Activated T-helper 17 cell treated with anti-CD3 and anti-CD28 coated beads, Interleukin-2, amount 50 U/mL, for 72 hours (primary cell): ENCODE measurements around the gene PDE9A. TPM values are rescaled to one million over a fixed set of nuclear protein-coding genes. Genes with fewer than 3 reads are reported as not detected.
"Not testable (repeated sequence)": the region's sequence is repeated elsewhere in the genome, so short reads cannot be mapped to it uniquely, and the experiment has no call there.

Experiments
- ATAC-seq: fragments of 150-1000 bp; cut with Tn5 transposase; replicated peaks from 2 replicates; pipeline ENCODE4 v1.10.0; 2021; ENCODE audit warnings: mild to moderate bottlenecking, moderate library complexity
- H3K27ac Mint-ChIP-seq: one replicate; pipeline ENCODE4 v1.8.0; 2022; ENCODE audit warnings: mixed read lengths
- H3K27me3 Mint-ChIP-seq: one replicate; pipeline ENCODE4 v1.8.0; 2022; ENCODE audit warnings: mixed read lengths
- H3K36me3 Mint-ChIP-seq: one replicate; pipeline ENCODE4 v1.8.0; 2022; ENCODE audit warnings: low read depth, mild to moderate bottlenecking, mixed read lengths
- H3K4me1 Mint-ChIP-seq: one replicate; pipeline ENCODE4 v1.8.0; 2022; ENCODE audit warnings: mixed read lengths
- H3K4me3 Mint-ChIP-seq: one replicate; pipeline ENCODE4 v1.8.0; 2022; ENCODE audit warnings: mild to moderate bottlenecking, mixed read lengths
- H3K9me3 Mint-ChIP-seq: one replicate; pipeline ENCODE4 v1.8.0; 2022; ENCODE audit warnings: mixed read lengths
- total RNA-seq, 2 donors: library from RNA; stranded (reverse); gene quantifications; one replicate each; pipeline ENCODE4 v1.2.3, GENCODE V29; 2022

The PDE9A gene
- total RNA-seq, 2 donors from 2014 or later, result 0.95 to 6.9 TPM

DNA sequence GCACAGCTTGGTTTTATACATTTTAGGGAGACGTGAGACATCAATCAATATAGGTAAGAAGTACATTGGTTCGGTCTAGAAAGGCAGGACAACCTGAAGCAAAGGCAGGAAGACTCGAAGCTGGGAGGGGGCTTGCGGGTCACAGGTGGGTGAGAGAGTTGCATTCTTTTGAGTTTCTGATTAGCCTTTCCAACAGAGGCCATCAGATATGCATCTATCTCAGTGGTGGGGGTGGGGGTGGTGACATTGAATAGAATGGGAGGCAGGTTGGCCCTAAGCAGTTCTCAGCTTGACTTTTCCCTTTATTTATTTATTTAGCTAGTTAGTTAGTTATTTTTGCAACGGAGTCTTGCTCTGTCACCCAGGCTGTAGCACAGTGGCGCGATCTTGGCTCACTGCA lies 140.4 kb downstream of the PDE9A start:
- Mint-ChIP-seq H3K36me3 (no peaks in the 10 kb centered on the region), H3K27ac (no peak overlapping the region), H3K27me3 (no peaks in the 10 kb centered on the region), H3K4me3 (no peak overlapping the region), H3K9me3 (no peaks in the 10 kb centered on the region), H3K4me1 (no peaks in the 10 kb centered on the region)
- no peak for ATAC-seq

DNA sequence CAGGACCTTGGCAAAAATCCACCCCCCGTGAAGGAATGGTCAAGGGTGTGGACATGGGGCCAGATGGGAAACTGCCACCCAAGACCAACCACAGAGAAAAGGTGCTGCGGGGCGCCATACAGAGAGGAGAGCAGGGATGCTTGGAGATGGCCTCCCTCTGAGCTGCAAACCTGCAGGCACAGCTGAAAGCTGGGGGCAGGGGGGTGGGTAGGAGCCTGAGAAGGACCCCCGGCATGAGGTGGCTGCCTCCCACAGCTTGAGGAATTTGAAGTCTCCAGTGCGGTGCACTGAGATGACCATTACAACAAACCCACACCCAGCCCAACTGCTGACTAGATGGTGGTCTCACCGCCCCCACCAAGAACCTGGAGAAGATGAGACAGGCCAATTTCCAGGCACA lies 141.1 kb downstream of the PDE9A start:
- H3K4me1 Mint-ChIP-seq, result peaks cover 3% of the 10 kb centered on the region

DNA sequence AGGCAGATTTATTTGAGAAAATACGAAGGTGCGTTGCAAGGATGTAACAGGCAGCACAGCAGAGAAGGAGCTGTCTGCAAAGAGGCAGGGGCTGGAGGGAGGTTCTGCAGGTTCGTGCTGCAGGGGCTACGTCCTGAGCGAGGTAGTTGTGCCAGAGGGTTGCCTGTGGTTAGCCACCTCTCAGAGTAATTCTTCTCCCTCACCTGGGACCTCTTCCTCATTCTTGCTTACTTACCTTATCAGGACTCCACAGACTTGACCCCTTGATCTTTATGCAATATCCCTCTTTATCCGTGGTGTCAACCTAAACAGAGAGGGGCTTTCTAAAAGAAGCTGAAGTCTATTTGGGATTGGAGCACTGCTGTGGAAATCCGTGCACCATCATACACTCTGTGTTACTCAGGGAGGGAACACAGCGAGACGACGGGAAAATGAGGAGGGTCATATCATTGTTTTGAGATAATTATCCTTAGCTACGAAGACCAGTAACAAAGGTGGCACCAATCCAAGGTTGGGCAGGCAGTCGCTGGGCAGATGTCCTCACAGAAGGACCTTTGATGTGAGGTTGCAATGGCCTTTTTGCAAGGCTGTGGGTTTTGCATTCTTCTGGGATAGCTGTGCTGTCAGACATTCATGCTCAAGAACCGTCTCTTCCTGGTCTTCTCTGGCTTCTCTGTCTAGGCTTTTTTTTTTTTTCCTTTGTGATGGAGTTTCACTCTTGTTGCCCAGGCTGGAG lies 143.1 kb downstream of the PDE9A start:
- Mint-ChIP-seq H3K27ac (no peak overlapping the region), H3K9me3 (no peaks in the 10 kb centered on the region)

More for the DNA sequence above, 141.1 kb downstream of the PDE9A start:
- no peak overlapping the region for H3K4me3 Mint-ChIP-seq
- no peaks in the 10 kb centered on the region for H3K36me3 Mint-ChIP-seq
- no peaks in the 10 kb centered on the region for H3K27me3 Mint-ChIP-seq
- no peak for ATAC-seq
- H3K9me3 Mint-ChIP-seq, result no peaks in the 10 kb centered on the region
- H3K27ac Mint-ChIP-seq, result no peak overlapping the region

DNA sequence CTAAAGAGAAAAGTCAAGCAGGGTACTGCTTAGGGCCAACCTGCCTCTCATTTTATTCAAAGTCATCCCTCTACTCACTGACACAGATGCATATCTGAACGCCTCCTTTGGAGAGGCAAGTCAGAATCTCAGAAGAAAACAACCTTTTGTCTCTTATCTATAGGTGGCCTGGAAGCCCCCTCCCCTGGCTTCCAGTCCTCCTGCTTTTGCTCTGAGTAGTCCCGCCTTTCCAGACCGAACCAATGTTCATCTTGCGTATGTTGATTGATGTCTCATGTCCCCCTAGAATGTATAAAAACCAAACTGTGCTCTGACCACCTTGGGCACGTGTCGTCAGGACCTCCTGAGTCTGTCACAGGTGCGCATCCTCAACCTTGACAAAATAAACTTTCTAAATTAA lies 144.1 kb downstream of the PDE9A start:
- H3K4me3 Mint-ChIP-seq, result no peak overlapping the region
- H3K27ac Mint-ChIP-seq, result no peak overlapping the region
- no peaks in the 10 kb centered on the region for H3K36me3 Mint-ChIP-seq
- no peaks in the 10 kb centered on the region for H3K27me3 Mint-ChIP-seq
- ATAC-seq, result no peak
- H3K4me1 Mint-ChIP-seq, result peaks cover 6% of the 10 kb centered on the region
- no peaks in the 10 kb centered on the region for H3K9me3 Mint-ChIP-seq

More for the DNA sequence above, 143.1 kb downstream of the PDE9A start:
- peaks cover 6% of the 10 kb centered on the region for H3K4me1 Mint-ChIP-seq
- H3K36me3 Mint-ChIP-seq, result no peaks in the 10 kb centered on the region
- H3K4me3 Mint-ChIP-seq, result no peak overlapping the region
- H3K27me3 Mint-ChIP-seq, result no peaks in the 10 kb centered on the region
- no peak for ATAC-seq

DNA sequence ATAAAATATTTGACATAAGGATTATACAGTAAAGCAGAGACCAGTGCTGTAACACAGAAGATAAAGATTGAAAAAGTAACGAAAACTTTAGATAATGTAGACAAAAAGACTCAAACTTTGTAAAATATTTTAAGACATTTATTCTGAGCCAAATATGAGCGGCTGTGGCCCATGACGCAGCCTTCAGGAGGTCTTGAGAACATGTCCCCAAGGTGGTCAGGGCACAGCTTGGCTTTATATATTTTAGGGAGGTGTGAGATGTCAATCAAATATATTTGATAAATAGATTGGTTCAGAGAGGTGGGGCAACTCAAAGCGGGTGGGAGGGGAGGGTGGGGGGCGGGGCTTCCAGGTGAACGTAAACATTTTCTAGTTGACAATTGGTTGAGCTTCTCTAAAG lies 144.7 kb downstream of the PDE9A start:
- H3K4me3 Mint-ChIP-seq, result no peak overlapping the region
- H3K36me3 Mint-ChIP-seq, result no peaks in the 10 kb centered on the region
- no peaks in the 10 kb centered on the region for H3K27me3 Mint-ChIP-seq
- no peak for ATAC-seq
- H3K9me3 Mint-ChIP-seq, result no peaks in the 10 kb centered on the region
- no peak overlapping the region for H3K27ac Mint-ChIP-seq
- peaks cover 6% of the 10 kb centered on the region for H3K4me1 Mint-ChIP-seq

DNA sequence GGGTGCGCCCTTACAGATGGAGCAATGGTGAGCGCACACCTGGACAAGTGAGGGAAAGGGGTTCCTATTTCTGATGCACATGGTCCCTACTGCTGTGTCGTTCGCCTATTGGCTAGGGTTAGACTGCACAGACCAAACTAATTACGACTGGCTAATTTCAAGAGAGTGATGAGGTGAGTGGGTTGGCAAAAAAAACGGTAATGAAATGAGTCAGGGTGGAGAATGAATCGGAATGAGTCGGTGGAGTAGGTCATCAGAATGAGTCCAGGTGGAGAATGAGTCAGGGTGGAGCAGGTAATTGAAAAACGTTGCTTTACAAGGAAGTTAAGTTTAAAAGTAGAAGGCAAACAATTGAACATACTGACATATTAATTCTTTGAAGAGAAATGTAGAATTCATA lies 146.1 kb downstream of the PDE9A start:
- H3K27me3 Mint-ChIP-seq, result no peaks in the 10 kb centered on the region
- H3K9me3 Mint-ChIP-seq, result no peaks in the 10 kb centered on the region
- H3K27ac Mint-ChIP-seq, result peak overlapping the region; percentile 37
- peak; percentile 100 for ATAC-seq
- peaks cover 6% of the 10 kb centered on the region for H3K4me1 Mint-ChIP-seq
- H3K4me3 Mint-ChIP-seq, result peak overlapping the region; percentile 4
- no peaks in the 10 kb centered on the region for H3K36me3 Mint-ChIP-seq

DNA sequence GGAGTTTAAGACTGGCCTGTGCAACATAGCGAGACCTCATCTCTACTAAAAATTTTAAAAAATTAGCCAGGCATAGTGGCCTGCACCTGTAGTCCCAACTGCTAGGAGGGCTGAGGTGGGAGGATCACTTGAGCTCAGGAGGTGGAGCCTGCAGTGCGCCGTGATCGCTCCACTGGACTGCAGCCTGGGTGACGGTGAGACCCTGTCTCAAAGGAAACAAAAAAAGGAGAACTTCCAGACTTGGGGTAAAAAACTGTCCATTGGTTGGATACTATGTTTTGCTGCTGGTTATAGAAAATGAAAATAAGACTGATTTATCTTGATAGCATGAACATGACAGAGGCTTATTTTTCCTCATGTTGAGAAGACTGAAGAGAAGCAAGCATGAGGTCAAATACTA lies 146.5 kb downstream of the PDE9A start:
- H3K4me1 Mint-ChIP-seq, result peaks cover 6% of the 10 kb centered on the region
- H3K36me3 Mint-ChIP-seq, result no peaks in the 10 kb centered on the region
- no peak for ATAC-seq
- H3K27ac Mint-ChIP-seq, result peak overlapping the region; percentile 37
- peak overlapping the region; percentile 4 for H3K4me3 Mint-ChIP-seq
- no peaks in the 10 kb centered on the region for H3K9me3 Mint-ChIP-seq
- H3K27me3 Mint-ChIP-seq, result no peaks in the 10 kb centered on the region

DNA sequence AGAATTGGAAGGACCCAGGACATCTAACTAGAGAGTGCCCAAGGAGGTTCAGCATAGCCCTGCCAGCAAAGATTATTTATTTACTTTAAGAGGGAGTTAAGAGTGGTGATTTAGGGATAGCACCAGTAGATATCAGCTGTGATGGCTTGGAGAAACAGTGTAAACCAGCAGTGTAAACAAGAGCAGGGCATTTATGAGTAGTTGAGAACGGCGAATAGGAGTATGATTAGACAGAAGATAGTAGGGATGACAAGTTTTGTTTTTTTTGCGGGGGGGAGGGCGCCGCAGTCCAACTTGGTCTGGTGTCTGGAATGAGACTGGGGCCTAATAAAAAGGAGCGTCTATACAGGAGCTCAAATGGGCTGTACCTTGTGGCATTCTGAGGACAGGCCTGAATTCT lies 148.2 kb downstream of the PDE9A start:
- ATAC-seq, H3K4me3 Mint-ChIP-seq, H3K27ac Mint-ChIP-seq, H3K4me1 Mint-ChIP-seq, H3K27me3 Mint-ChIP-seq, H3K36me3 Mint-ChIP-seq, H3K9me3 Mint-ChIP-seq: not testable (repeated sequence)

DNA sequence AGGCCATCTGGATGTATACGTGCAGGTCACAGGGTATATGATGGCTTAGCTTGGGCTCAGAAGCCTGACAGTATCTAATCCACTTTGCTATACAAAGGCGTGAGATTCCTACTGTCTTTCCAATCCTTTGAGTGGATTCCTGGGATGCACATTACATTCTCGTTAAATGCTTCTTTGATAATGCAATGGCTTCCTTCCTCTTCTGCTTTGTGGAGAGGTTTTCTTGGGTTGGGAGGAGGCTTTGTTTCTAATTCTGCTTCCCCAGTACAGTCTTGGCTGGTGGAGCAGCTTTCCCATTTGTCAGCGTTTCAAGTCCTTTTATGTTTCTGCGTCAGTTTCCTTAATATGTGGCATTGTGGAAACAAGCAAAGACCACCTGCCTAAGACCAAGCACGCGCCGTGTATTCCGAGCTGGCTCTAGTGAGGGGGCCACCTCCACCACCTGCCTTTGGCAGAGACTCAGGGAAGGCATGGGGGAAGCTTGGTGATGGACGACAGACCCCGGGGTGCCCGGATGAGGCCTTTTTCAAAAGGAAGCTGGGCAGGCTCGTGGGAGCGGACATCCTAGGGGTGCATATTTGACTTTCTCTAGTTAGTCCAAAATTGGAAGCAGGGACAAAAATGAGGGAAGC lies 153.2 kb downstream of the PDE9A start:
- no peak overlapping the region for H3K4me3 Mint-ChIP-seq
- no peaks in the 10 kb centered on the region for H3K36me3 Mint-ChIP-seq
- ATAC-seq, result no peak
- no peaks in the 10 kb centered on the region for H3K4me1 Mint-ChIP-seq
- no peak overlapping the region for H3K27ac Mint-ChIP-seq
- peaks cover 4% of the 10 kb centered on the region for H3K27me3 Mint-ChIP-seq
- no peaks in the 10 kb centered on the region for H3K9me3 Mint-ChIP-seq

DNA sequence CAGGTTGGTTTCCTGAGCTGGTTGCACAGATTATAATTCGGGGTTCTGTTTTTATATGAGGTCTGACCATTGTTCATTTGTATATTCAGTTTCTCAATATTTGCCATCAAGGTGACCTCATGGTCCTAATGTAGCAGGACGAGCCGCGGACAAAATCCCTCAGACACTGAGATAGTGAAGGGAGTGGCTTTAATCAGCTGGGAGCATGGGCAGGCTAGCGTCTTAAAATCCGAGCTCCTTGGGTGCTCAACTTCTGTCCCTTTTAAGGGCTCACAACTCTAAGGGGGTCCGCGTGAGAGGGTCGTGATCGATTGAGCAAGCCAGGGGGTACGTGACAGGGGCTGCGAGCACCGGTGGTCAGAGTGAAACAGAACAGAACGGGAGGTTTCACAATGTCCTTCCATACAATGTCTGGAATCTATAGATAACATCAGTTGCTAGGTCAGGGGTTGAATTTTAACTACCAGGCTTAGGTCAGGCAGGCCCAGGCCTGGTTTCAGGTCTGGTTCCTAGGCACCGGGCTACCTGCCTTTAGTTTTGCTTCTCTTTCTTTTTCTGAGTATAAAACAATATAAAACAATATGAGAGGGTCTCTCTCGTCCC lies 154.0 kb downstream of the PDE9A start:
- H3K27ac Mint-ChIP-seq, H3K27me3 Mint-ChIP-seq, H3K4me1 Mint-ChIP-seq, ATAC-seq, H3K36me3 Mint-ChIP-seq, H3K4me3 Mint-ChIP-seq, H3K9me3 Mint-ChIP-seq: not testable (repeated sequence)

DNA sequence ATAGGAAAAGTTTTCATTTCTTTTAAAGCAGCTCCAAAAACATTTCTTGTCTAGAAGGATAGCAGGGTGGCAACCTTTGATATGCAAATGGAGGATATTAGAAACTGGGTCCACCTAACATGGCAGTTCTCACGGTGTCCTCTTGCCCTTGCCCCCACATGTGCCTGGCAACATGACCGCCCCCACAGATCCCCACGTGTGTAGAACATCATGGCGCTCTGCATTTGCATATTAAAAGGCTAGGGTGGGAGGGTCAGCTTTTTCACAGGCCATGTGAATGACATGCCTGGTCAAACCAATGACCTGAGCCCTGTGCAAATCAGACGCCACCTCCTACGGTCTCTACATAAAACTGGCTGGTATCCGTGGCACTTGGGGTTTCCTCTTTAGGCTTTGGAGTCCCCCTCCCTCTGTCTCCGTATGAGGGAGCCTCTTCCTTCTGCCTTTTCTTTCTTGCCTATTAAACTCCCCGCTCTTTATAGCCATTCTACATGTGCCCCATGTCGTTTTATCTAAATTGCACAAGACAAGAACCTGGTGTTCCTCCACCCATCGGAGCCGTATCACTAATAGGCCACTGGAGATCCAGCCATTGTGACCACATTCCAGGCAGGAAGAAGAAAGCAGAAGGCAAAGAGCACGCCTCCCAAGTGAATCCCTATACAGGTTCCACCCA lies 154.7 kb downstream of the PDE9A start:
- H3K27me3 Mint-ChIP-seq, result peaks cover 4% of the 10 kb centered on the region
- H3K27ac Mint-ChIP-seq, result no peak overlapping the region
- H3K4me3 Mint-ChIP-seq, result no peak overlapping the region
- H3K4me1 Mint-ChIP-seq, result no peaks in the 10 kb centered on the region
- H3K9me3 Mint-ChIP-seq, result no peaks in the 10 kb centered on the region
- ATAC-seq, result no peak
- H3K36me3 Mint-ChIP-seq, result no peaks in the 10 kb centered on the region

DNA sequence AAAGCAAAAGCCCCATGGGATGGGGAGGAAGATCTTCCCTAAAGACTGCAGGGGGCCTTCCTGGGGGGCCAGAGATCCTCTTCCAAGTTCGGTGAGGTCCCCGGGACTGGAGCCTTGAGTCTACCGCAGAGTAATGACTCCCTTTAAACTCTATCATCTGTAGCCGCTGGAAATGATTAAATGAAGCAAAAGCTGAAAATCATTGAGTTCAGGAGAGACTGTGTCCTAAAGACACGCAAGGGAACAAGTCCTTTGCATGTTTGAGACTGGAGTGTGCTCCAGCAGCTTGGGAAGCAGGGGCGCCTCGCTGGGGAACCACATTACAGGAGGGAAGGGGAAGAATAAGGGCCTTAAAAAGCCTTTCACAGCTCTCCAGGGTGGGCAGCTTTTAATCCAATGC lies 155.8 kb downstream of the PDE9A start:
- Mint-ChIP-seq H3K27me3 (peaks cover 4% of the 10 kb centered on the region), H3K36me3 (no peaks in the 10 kb centered on the region), H3K4me1 (no peaks in the 10 kb centered on the region), H3K4me3 (no peak overlapping the region), H3K9me3 (no peaks in the 10 kb centered on the region), H3K27ac (no peak overlapping the region)
- ATAC-seq, result no peak

DNA sequence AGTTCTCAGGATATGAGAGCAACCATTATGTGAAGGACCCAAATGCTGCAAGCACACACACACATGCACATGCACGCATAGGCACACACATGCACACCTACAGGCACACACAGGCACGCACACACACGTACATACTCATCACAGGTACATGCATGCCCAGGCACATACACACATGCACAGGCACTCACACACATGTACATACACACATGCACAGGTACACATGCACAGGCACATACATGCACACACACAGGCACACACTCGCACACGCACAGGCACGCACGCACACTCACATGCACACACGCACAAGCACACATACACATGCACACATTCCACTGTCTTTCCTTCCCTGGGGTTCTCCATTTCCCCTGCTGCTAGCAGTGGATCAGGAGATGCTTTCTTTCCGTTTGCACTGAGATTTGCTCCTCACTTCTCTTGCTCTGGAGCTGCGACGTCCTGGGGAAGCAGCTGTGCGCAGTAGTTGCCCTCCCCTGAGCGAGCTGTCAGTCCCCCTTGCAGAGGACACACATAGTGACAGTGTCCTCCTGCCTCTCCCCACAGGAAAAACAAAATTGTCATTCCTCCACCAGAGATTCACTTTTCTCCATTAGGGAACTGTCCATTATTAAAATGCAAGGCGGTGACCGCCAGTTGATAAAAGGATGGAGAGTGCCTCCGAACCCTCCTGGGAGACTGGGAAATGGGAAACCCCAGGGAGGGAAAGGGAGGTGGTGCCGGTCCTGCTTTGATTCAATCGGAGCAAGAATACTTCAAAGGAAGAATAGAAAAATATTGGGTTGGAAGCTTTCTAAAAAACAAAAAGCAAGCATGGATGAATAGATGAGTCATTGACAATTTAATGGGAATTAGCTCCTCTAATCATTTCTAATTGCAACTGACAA lies 156.4 kb downstream of the PDE9A start:
- no peaks in the 10 kb centered on the region for H3K4me1 Mint-ChIP-seq
- no peak overlapping the region for H3K4me3 Mint-ChIP-seq
- peaks cover under 1% of the 10 kb centered on the region for H3K9me3 Mint-ChIP-seq
- H3K27ac Mint-ChIP-seq, result no peak overlapping the region
- H3K27me3 Mint-ChIP-seq, result peaks cover 4% of the 10 kb centered on the region
- no peaks in the 10 kb centered on the region for H3K36me3 Mint-ChIP-seq
- ATAC-seq, result no peak

DNA sequence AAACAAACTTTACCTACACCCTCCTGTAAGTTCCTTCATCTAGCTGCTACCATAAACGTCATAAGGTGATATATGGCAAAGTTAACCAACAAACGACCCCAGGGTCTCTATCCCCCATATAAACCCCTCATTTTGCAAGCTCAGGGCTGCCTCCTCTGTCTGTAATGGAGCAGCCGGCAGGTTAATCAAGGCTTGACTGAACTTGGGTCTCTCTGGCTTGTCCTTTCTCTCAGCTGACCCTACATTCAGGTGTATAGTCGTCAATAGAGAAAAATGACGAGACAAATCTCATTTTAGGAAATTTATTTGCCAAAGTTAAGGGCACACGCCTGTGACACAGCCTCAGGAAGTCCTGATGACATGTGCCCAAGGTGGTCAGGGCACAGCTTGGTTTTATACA lies 158.5 kb downstream of the PDE9A start:
- Mint-ChIP-seq H3K9me3 (peaks cover 3% of the 10 kb centered on the region), H3K4me1 (no peaks in the 10 kb centered on the region), H3K36me3 (no peaks in the 10 kb centered on the region), H3K4me3 (no peak overlapping the region), H3K27me3 (no peaks in the 10 kb centered on the region), H3K27ac (no peak overlapping the region)
- no peak for ATAC-seq
